ENCODE results near the gene SOX10.

Gene SOX10

GRCh38 chr22:37929390-37929789, 55.0 kb downstream of the SOX10 start:
- DNase-seq, result no peak

GRCh38 chr22:37927637-37927936, 56.8 kb downstream of the SOX10 start:
- DNase-seq, result no peak

- no peak for DNase-seq
Measured at GRCh38 chr22:37926771-37927636, 57.4 kb downstream of the SOX10 start.

- no peak for DNase-seq
Measured at GRCh38 chr22:37926358-37926757, 58.0 kb downstream of the SOX10 start.

DNA sequence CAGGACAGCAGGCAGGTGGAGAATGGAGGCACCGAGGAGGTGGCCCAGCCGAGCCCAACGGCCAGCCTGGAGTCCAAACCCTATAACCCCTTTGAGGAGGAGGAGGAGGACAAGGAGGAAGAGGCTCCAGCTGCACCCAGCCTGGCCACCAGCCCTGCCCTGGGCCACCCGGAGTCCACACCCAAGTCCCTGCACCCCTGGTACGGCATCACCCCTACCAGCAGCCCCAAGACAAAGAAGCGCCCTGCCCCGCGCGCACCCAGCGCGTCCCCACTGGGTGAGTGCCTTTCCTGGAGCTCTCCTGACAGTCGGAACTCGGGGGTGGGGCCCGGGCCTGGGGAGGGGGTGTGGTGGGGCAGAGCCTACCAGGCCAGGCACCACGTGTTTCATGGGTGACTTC, 58.6 kb downstream of the SOX10 start:
- DNase-seq, result no peak

DNA sequence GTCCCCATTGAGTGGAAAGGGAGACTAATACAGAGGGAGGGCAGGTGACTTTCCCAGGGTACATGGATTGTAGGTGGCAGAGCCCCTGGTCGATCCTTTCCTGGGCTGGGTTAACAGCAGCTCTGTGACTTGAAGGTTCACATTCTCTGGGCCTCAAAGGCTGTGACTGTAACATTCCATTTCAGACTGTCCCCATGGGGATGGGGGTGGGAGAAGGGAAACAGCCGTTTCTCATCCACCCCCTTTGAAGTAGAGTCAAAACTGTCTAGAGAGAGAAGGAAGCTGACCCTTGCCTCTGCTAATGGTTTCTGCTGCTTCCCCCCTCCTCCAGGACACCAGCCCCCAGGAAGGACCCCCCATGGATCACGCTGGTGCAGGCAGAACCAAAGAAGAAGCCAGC, 59.0 kb downstream of the SOX10 start:
- no peak for DNase-seq

- no peak for DNase-seq
Measured at GRCh38 chr22:37924386-37925065, 59.8 kb downstream of the SOX10 start.

GRCh38 chr22:37923927-37924326, 60.4 kb downstream of the SOX10 start:
- DNase-seq, result no peak

Data from CD4-positive, alpha-beta T cell treated with Interleukin-6 for 4 hours (primary cell).